ENCODE results near the gene PRPH.

Gene PRPH

GRCh38 chr12:49334226-49334625 lies 39.3 kb downstream of the PRPH start:
- no peak for DNase-seq

GRCh38 chr12:49334681-49335080 lies 39.7 kb downstream of the PRPH start:
- no peak for DNase-seq

GRCh38 chr12:49335118-49335954 lies 40.4 kb downstream of the PRPH start:
- DNase-seq: no peak

GRCh38 chr12:49335955-49336644 lies 41.2 kb downstream of the PRPH start:
- no peak for DNase-seq

- no peak for DNase-seq
These were observed 42.0 kb downstream of the PRPH start, which contains the start of gene C1QL4 for GRCh38 chr12:49336645-49337584. Gene C1QL4 (minus strand): TSS chr12:49337188. CDS start chr12:49336477, 711 bp downstream.

- DNase-seq: no peak
These were observed 44.0 kb downstream of the PRPH start for GRCh38 chr12:49338830-49339463.

- DNase-seq: no peak
These were observed 44.5 kb downstream of the PRPH start for GRCh38 chr12:49339464-49339861.

- no peak for DNase-seq
These were observed 45.3 kb downstream of the PRPH start for GRCh38 chr12:49340095-49340870.

- no peak for DNase-seq
These were observed 46.2 kb downstream of the PRPH start for GRCh38 chr12:49340971-49341776.

GRCh38 chr12:49341777-49342065 lies 46.8 kb downstream of the PRPH start:
- no peak for DNase-seq

- no peak for DNase-seq
These were observed 47.3 kb downstream of the PRPH start for GRCh38 chr12:49342066-49342913.

- DNase-seq: no peak
These were observed 48.2 kb downstream of the PRPH start for GRCh38 chr12:49342914-49343731.

GRCh38 chr12:49344486-49345050 lies 49.6 kb downstream of the PRPH start:
- no peak for DNase-seq

- DNase-seq: no peak
These were observed 50.3 kb downstream of the PRPH start for GRCh38 chr12:49345051-49345824.

- DNase-seq: no peak
These were observed 51.1 kb downstream of the PRPH start for GRCh38 chr12:49345825-49346658.

GRCh38 chr12:49346659-49347310 lies 51.8 kb downstream of the PRPH start, which contains the start of gene DNAJC22:
Gene DNAJC22 (plus strand): TSS chr12:49346888. CDS start chr12:49348873, 1,985 bp downstream.
- DNase-seq: no peak
